Activated CD8-positive, alpha-beta memory T cell treated with anti-CD3 and anti-CD28 coated beads, Interleukin-2, amount 10 ng/mL, durations not matched to agents 7 days and 5 days (primary cell): ENCODE results near the gene ANHX. TPM values are rescaled to one million over a fixed set of nuclear protein-coding genes. Genes with fewer than 3 reads are reported as not detected.

ENCODE experiments used
- ATAC-seq: fragments of 150-1000 bp; cut with Tn5 transposase; one replicate; pipeline ENCODE4 v1.10.0; 2021; ENCODE audit warnings: moderate library complexity
- CTCF ChIA-PET: fragments of 350-600 bp; sonication (Branson Sonifier 250); formaldehyde crosslinking; loops from one replicate; lab custom pipeline; 2021; ENCODE audit warnings: antibody characterized with exemption; lab: Charles Lee
- DNase-seq: peaks from one replicate; pipeline ENCODE4 v3.0.0-alpha.2; 2020
- H3K27ac Mint-ChIP-seq: one replicate; pipeline ENCODE4 v1.8.0; 2021; ENCODE audit warnings: mild to moderate bottlenecking, mixed read lengths
- H3K27me3 Mint-ChIP-seq: one replicate; pipeline ENCODE4 v1.8.0; 2021; ENCODE audit warnings: mixed read lengths
- H3K36me3 Mint-ChIP-seq: one replicate; pipeline ENCODE4 v1.8.0; 2021; ENCODE audit warnings: mild to moderate bottlenecking, mixed read lengths
- H3K4me1 Mint-ChIP-seq: one replicate; pipeline ENCODE4 v1.8.0; 2021; ENCODE audit warnings: mixed read lengths
- H3K4me3 Mint-ChIP-seq: one replicate; pipeline ENCODE4 v1.8.0; 2021; ENCODE audit warnings: mild to moderate bottlenecking, moderate library complexity, mixed read lengths
- H3K9me3 Mint-ChIP-seq: one replicate; pipeline ENCODE4 v1.8.0; 2022; ENCODE audit warnings: low read depth, mixed read lengths
- total RNA-seq, 2 experiments: library from RNA; stranded (reverse); gene quantifications; one replicate each; pipeline ENCODE4 v1.2.3, GENCODE V29; 2021

Gene ANHX
- total RNA-seq, 2 experiments from 2014 or later: not detected

GRCh38 chr12:133225527-133225926 lies 10.2 kb downstream of the ANHX start:
- H3K4me3 Mint-ChIP-seq: no peak overlapping the region
- H3K36me3 Mint-ChIP-seq: peaks cover 4% of the 10 kb centered on the region
- DNase-seq: no peak
- no peak for ATAC-seq
- no peaks in the 10 kb centered on the region for H3K4me1 Mint-ChIP-seq
- H3K27ac Mint-ChIP-seq: no peak overlapping the region
- H3K27me3 Mint-ChIP-seq: no peaks in the 10 kb centered on the region
- H3K9me3 Mint-ChIP-seq: peaks cover 33% of the 10 kb centered on the region
- CTCF ChIA-PET: no interaction called here

GRCh38 chr12:133222211-133222610 lies 13.5 kb downstream of the ANHX start:
- Mint-ChIP-seq H3K27ac (no peak overlapping the region), H3K9me3 (peaks cover 30% of the 10 kb centered on the region), H3K36me3 (peaks cover 3% of the 10 kb centered on the region), H3K4me1 (no peaks in the 10 kb centered on the region), H3K27me3 (no peaks in the 10 kb centered on the region), H3K4me3 (no peak overlapping the region)
- CTCF ChIA-PET: no interaction called here
- DNase-seq (no peak), ATAC-seq (no peak)

GRCh38 chr12:133221241-133221640 lies 14.4 kb downstream of the ANHX start:
- Mint-ChIP-seq H3K27ac (no peak overlapping the region), H3K36me3 (peaks cover 3% of the 10 kb centered on the region), H3K27me3 (no peaks in the 10 kb centered on the region), H3K4me1 (no peaks in the 10 kb centered on the region), H3K9me3 (peaks cover 30% of the 10 kb centered on the region), H3K4me3 (no peak overlapping the region)
- DNase-seq: no peak
- ATAC-seq: no peak
- CTCF ChIA-PET: no interaction called here

- no peak overlapping the region for H3K27ac Mint-ChIP-seq
- DNase-seq: no peak
- no peaks in the 10 kb centered on the region for H3K27me3 Mint-ChIP-seq
- CTCF ChIA-PET: no interaction called here
- no peak for ATAC-seq
- no peaks in the 10 kb centered on the region for H3K4me1 Mint-ChIP-seq
- no peak overlapping the region for H3K4me3 Mint-ChIP-seq
- peaks cover 3% of the 10 kb centered on the region for H3K36me3 Mint-ChIP-seq
- peaks cover 30% of the 10 kb centered on the region for H3K9me3 Mint-ChIP-seq
Measured at GRCh38 chr12:133220521-133220920, 15.2 kb downstream of the ANHX start.

- no peak for DNase-seq
- H3K4me3 Mint-ChIP-seq: no peak overlapping the region
- no peak for ATAC-seq
- no peak overlapping the region for H3K27ac Mint-ChIP-seq
- no peaks in the 10 kb centered on the region for H3K36me3 Mint-ChIP-seq
- CTCF ChIA-PET: no interaction called here
- H3K9me3 Mint-ChIP-seq: peaks cover 31% of the 10 kb centered on the region
- H3K4me1 Mint-ChIP-seq: no peaks in the 10 kb centered on the region
- H3K27me3 Mint-ChIP-seq: no peaks in the 10 kb centered on the region
Measured at GRCh38 chr12:133217219-133217618, 18.5 kb downstream of the ANHX start.

GRCh38 chr12:133215724-133216123 lies 20.0 kb downstream of the ANHX start:
- Mint-ChIP-seq H3K4me3 (no peak overlapping the region), H3K27me3 (no peaks in the 10 kb centered on the region), H3K4me1 (no peaks in the 10 kb centered on the region), H3K9me3 (peaks cover 31% of the 10 kb centered on the region), H3K36me3 (no peaks in the 10 kb centered on the region), H3K27ac (no peak overlapping the region)
- no peak for DNase-seq
- CTCF ChIA-PET: no interaction called here
- no peak for ATAC-seq

GRCh38 chr12:133206390-133206789 lies 29.3 kb downstream of the ANHX start:
- ATAC-seq (no peak), DNase-seq (no peak)
- no peak overlapping the region for H3K4me3 Mint-ChIP-seq
- H3K27me3 Mint-ChIP-seq: no peaks in the 10 kb centered on the region
- H3K36me3 Mint-ChIP-seq: peaks cover 44% of the 10 kb centered on the region
- CTCF ChIA-PET: no interaction called here
- H3K9me3 Mint-ChIP-seq: peaks cover 55% of the 10 kb centered on the region
- no peak overlapping the region for H3K27ac Mint-ChIP-seq
- no peaks in the 10 kb centered on the region for H3K4me1 Mint-ChIP-seq

- Mint-ChIP-seq H3K27ac (no peak overlapping the region), H3K4me1 (no peaks in the 10 kb centered on the region), H3K36me3 (peaks cover 60% of the 10 kb centered on the region), H3K27me3 (no peaks in the 10 kb centered on the region), H3K4me3 (no peak overlapping the region), H3K9me3 (peaks cover 59% of the 10 kb centered on the region)
- CTCF ChIA-PET: interaction anchor here (2.0 kb wide), 1 partner anchor 23 kb away, joined by 5 read pairs; the partner anchor contains the start of gene ZNF268
- no peak for ATAC-seq
- DNase-seq: no peak
Measured at GRCh38 chr12:133204264-133204603, 31.4 kb downstream of the ANHX start.

GRCh38 chr12:133203344-133204263 lies 32.1 kb downstream of the ANHX start:
- Mint-ChIP-seq H3K27ac (peak overlapping the region; percentile 43), H3K27me3 (no peaks in the 10 kb centered on the region), H3K4me1 (no peaks in the 10 kb centered on the region), H3K9me3 (peaks cover 58% of the 10 kb centered on the region), H3K4me3 (no peak overlapping the region), H3K36me3 (peaks cover 61% of the 10 kb centered on the region)
- CTCF ChIA-PET: interaction anchor here (0.7 to 2.0 kb wide), 2 partner anchors 23 to 166 kb away, joined by 3 to 5 read pairs; partner anchors contain the start of gene ZNF268
- DNase-seq (no peak), ATAC-seq (no peak)

- no peaks in the 10 kb centered on the region for H3K27me3 Mint-ChIP-seq
- no peak overlapping the region for H3K4me3 Mint-ChIP-seq
- CTCF ChIA-PET: interaction anchor here (0.7 kb wide), 1 partner anchor 165 kb away, joined by 3 read pairs; no protein-coding TSS in a partner anchor
- H3K9me3 Mint-ChIP-seq: peaks cover 56% of the 10 kb centered on the region
- no peak for DNase-seq
- no peak for ATAC-seq
- peaks cover 59% of the 10 kb centered on the region for H3K36me3 Mint-ChIP-seq
- no peaks in the 10 kb centered on the region for H3K4me1 Mint-ChIP-seq
- no peak overlapping the region for H3K27ac Mint-ChIP-seq
Measured at GRCh38 chr12:133202493-133203343, 33.0 kb downstream of the ANHX start.

- ATAC-seq: no peak
- CTCF ChIA-PET: no interaction called here
- no peak for DNase-seq
- Mint-ChIP-seq H3K27ac (no peak overlapping the region), H3K4me1 (no peaks in the 10 kb centered on the region), H3K27me3 (no peaks in the 10 kb centered on the region), H3K4me3 (no peak overlapping the region), H3K36me3 (peaks cover 62% of the 10 kb centered on the region), H3K9me3 (peaks cover 51% of the 10 kb centered on the region)
Measured at GRCh38 chr12:133201888-133202287, 33.8 kb downstream of the ANHX start.

GRCh38 chr12:133192847-133193246 lies 42.8 kb downstream of the ANHX start:
- no peak overlapping the region for H3K27ac Mint-ChIP-seq
- CTCF ChIA-PET: no interaction called here

GRCh38 chr12:133190176-133190575 lies 45.5 kb downstream of the ANHX start:
- H3K27me3 Mint-ChIP-seq: no peaks in the 10 kb centered on the region
- no peaks in the 10 kb centered on the region for H3K4me1 Mint-ChIP-seq
- H3K4me3 Mint-ChIP-seq: no peak overlapping the region
- CTCF ChIA-PET: no interaction called here
- peaks cover 98% of the 10 kb centered on the region for H3K36me3 Mint-ChIP-seq
- no peak overlapping the region for H3K27ac Mint-ChIP-seq
- DNase-seq (no peak), ATAC-seq (no peak)
- peaks cover 53% of the 10 kb centered on the region for H3K9me3 Mint-ChIP-seq

More at GRCh38 chr12:133192847-133193246, 42.8 kb downstream of the ANHX start:
- no peak for DNase-seq
- no peak for ATAC-seq
- Mint-ChIP-seq H3K36me3 (peaks cover 89% of the 10 kb centered on the region), H3K27me3 (no peaks in the 10 kb centered on the region), H3K9me3 (peaks cover 41% of the 10 kb centered on the region), H3K4me1 (no peaks in the 10 kb centered on the region), H3K4me3 (no peak overlapping the region)
